A673 (cell line): Measurements from ENCODE around the gene ZWINT.

Experiments used
- EZH2 ChIP-seq: fragments of 200-600 bp; sonication (generic); IDR thresholded peaks from 2 replicates; pipeline ENCODE4 v1.6.1; 2017; ENCODE audit warnings: borderline replicate concordance, low read depth, mild to moderate bottlenecking, mixed read lengths, antibody characterized with exemption, low read length; ENCODE audit not compliant: poor library complexity, severe bottlenecking
- TF ChIP-seq, protein P1 (sequence below): fragments of 300-800, 200-600 bp; sonication (generic); conservative IDR thresholded peaks from 2 replicates; pipeline ENCODE4 v1.5.1; 2017; ENCODE audit warnings: low read depth, mild to moderate bottlenecking, antibody characterized with exemption, low read length, moderate library complexity, mixed read lengths

GRCh38 chr10:56360583-56360966 is 484 bp downstream of the ZWINT start:
- TF ChIP-seq, protein P1, sequence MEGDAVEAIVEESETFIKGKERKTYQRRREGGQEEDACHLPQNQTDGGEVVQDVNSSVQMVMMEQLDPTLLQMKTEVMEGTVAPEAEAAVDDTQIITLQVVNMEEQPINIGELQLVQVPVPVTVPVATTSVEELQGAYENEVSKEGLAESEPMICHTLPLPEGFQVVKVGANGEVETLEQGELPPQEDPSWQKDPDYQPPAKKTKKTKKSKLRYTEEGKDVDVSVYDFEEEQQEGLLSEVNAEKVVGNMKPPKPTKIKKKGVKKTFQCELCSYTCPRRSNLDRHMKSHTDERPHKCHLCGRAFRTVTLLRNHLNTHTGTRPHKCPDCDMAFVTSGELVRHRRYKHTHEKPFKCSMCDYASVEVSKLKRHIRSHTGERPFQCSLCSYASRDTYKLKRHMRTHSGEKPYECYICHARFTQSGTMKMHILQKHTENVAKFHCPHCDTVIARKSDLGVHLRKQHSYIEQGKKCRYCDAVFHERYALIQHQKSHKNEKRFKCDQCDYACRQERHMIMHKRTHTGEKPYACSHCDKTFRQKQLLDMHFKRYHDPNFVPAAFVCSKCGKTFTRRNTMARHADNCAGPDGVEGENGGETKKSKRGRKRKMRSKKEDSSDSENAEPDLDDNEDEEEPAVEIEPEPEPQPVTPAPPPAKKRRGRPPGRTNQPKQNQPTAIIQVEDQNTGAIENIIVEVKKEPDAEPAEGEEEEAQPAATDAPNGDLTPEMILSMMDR: no peak
- TF ChIP-seq EZH2: no peak
